Neural cell (in vitro differentiated cells): ENCODE measurements around the gene CGB8. TPM values are rescaled to one million over a fixed set of nuclear protein-coding genes. Genes with fewer than 3 reads are reported as not detected.

Experiments
- H2AFZ ChIP-seq: fragments of 200-600, 300-800 bp; sonication (generic), shearing (Covaris generic); 2 replicates; pipeline ENCODE4 v1.6.0; 2014; ENCODE audit warnings: low read depth, mild to moderate bottlenecking, antibody characterized with exemption, low read length, moderate library complexity
- H3F3A ChIP-seq: fragments of 200-600 bp; shearing (Covaris generic); 2 replicates; pipeline ENCODE4 v1.6.1; 2016; ENCODE audit warnings: mild to moderate bottlenecking, moderate library complexity, mixed read lengths, antibody characterized with exemption, low read length; ENCODE audit not compliant: insufficient read depth, poor library complexity, severe bottlenecking
- H3K27ac ChIP-seq: fragments of 200-600, 300-800 bp; sonication (generic), shearing (Covaris generic); 2 replicates; pipeline ENCODE4 v1.5.1; 2014; ENCODE audit warnings: mild to moderate bottlenecking, low read length, moderate library complexity
- H3K27me3 ChIP-seq: fragments of 300-800, 200-600 bp; sonication (generic), shearing (Covaris generic); 2 replicates; pipeline ENCODE4 v1.6.0; 2014; ENCODE audit warnings: mild to moderate bottlenecking, low read depth, low read length, moderate library complexity; ENCODE audit not compliant: insufficient read depth
- H3K36me3 ChIP-seq: fragments of 300-800, 200-600 bp; sonication (generic), shearing (Covaris generic); 2 replicates; pipeline ENCODE4 v1.5.1; 2014; ENCODE audit warnings: mild to moderate bottlenecking, antibody characterized with exemption, low read length, moderate library complexity; ENCODE audit not compliant: insufficient read depth
- H3K4me2 ChIP-seq: fragments of 300-800, 200-600 bp; sonication (generic), shearing (Covaris generic); 2 replicates; pipeline ENCODE4 v1.6.0; 2014; ENCODE audit warnings: mild to moderate bottlenecking, low read length
- H3K4me3 ChIP-seq: fragments of 300-800, 200-600 bp; sonication (generic), shearing (Covaris generic); 2 replicates; pipeline ENCODE4 v1.5.1; 2014; ENCODE audit warnings: mild to moderate bottlenecking, low read length, moderate library complexity
- H3K79me2 ChIP-seq: fragments of 200-600 bp; shearing (Covaris generic); replicated peaks from 2 replicates; pipeline ENCODE4 v1.6.0; 2014; ENCODE audit warnings: mild to moderate bottlenecking, low read length, moderate library complexity; ENCODE audit not compliant: insufficient read depth
- H3K9ac ChIP-seq: fragments of 300-800, 200-600 bp; sonication (generic), shearing (Covaris generic); 2 replicates; pipeline ENCODE4 v1.6.1; 2016; ENCODE audit warnings: mild to moderate bottlenecking, low read length, mixed read lengths
- H3K9me2 ChIP-seq: fragments of 200-600 bp; shearing (Covaris generic); 2 replicates; pipeline ENCODE4 v1.6.1; 2016; ENCODE audit warnings: mild to moderate bottlenecking, low read length, mixed read lengths; ENCODE audit not compliant: insufficient read depth
- H3K9me3 ChIP-seq: fragments of 200-600, 300-800 bp; sonication (generic), shearing (Covaris generic); 2 replicates; pipeline ENCODE4 v1.6.1; 2016; ENCODE audit warnings: mild to moderate bottlenecking, mixed run types, low read length, moderate library complexity, mixed read lengths
- H4K20me1 ChIP-seq: fragments of 200-600 bp; shearing (Covaris generic); 2 replicates; pipeline ENCODE4 v1.6.1; 2016; ENCODE audit warnings: mild to moderate bottlenecking, mixed run types; ENCODE audit not compliant: insufficient read depth
- CTCF ChIP-seq: fragments of 450-650 bp; IDR thresholded peaks from 2 replicates; pipeline ENCODE4 v1.5.1; 2014; ENCODE audit warnings: antibody characterized with exemption, mild to moderate bottlenecking, moderate library complexity; ENCODE audit not compliant: poor library complexity, severe bottlenecking
- EP300 ChIP-seq: fragments of 450-650 bp; conservative IDR thresholded peaks from 2 replicates; pipeline ENCODE4 v1.6.1; 2014; ENCODE audit warnings: antibody characterized with exemption, mild to moderate bottlenecking, moderate library complexity; ENCODE audit not compliant: poor library complexity, severe bottlenecking
- EZH2 ChIP-seq: fragments of 200-600, 300-800 bp; shearing (Covaris generic), sonication (generic); IDR thresholded peaks from 2 replicates; pipeline ENCODE4 v1.6.1; 2014; ENCODE audit warnings: antibody characterized with exemption, low read length, borderline replicate concordance, mild to moderate bottlenecking; ENCODE audit not compliant: insufficient read depth, poor library complexity, severe bottlenecking
- MXI1 ChIP-seq: fragments of 450-650 bp; conservative IDR thresholded peaks from 2 replicates; pipeline ENCODE4 v1.6.1; 2014; ENCODE audit warnings: antibody characterized with exemption, mild to moderate bottlenecking; ENCODE audit not compliant: poor library complexity, severe bottlenecking
- POLR2AphosphoS5 ChIP-seq: IDR thresholded peaks from 2 replicates; pipeline ENCODE4 v1.6.1; 2012
- REST ChIP-seq: IDR thresholded peaks from 2 replicates; pipeline ENCODE4 v1.6.1; 2012; ENCODE audit warnings: borderline replicate concordance
- SMC3 ChIP-seq: fragments of 450-650 bp; conservative IDR thresholded peaks from 2 replicates; pipeline ENCODE4 v1.6.1; 2014; ENCODE audit warnings: antibody characterized with exemption, mild to moderate bottlenecking, moderate library complexity; ENCODE audit not compliant: poor library complexity
- TAF1 ChIP-seq: IDR thresholded peaks from 2 replicates; pipeline ENCODE4 v1.6.1; 2012; ENCODE audit warnings: low read depth
- polyA plus RNA-seq: library from polyadenylated mRNA; depleted of rRNA; stranded (reverse); fragments of >200 nt; gene quantifications from 2 replicates; pipeline ENCODE4 v1.2.3, GENCODE V29; 2014

The CGB8 gene
- polyA plus RNA-seq, 1 donor from 2014 or later: not detected

DNA sequence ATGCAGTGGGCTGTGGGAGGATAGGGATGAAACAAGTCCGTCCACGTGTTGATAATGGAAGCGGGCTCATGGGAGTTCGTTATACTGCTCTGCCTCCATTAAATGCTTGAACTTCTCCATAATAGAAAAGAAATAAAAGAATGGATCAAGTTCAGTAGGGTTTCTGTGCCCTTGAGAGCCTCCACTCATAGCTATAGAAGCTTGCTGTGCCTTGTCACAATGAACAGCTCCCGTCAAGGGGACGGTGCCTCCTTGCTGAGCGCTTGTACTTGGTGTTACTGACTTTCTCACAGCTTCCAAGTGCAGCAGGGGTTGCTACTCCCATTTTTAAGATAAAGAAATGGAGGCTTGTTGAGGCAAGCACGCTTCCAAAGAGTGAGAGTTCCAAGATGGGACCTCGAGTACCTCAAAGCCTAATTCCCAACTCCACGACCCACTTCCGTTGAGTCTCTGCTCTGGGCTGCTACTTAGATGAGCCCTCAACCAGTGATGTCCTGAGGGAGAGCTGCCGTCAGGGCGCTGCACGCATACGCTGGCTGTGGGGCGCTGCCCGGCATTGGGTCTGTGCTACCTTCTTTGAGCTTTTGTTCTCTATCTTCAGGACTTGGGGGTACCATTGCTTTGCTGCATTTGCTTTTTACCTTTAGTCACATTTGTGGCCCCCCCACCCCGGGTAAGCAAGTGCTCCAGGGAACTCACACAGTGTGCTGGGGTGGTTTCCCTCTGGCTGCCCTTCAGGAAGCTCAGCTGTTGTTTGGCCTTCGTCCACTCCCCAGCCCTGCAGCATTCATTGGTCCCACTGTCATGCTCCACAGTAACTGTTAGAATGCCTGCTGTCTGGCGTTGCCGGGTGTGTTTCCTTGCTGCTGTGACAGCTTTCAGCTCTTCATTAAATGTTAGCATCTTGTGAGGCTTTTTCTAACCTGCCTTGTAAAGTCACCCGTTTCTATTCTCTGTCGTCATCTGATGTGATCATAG, 45.9 kb upstream of the CGB8 start:
- peaks cover 12% of the 10 kb centered on the region for H3K36me3 ChIP-seq
- H3K4me2 ChIP-seq: no peak overlapping the region
- H4K20me1 ChIP-seq: peaks cover 4% of the 10 kb centered on the region
- no peak overlapping the region for H3K27ac ChIP-seq
- H3K4me3 ChIP-seq: no peak overlapping the region
- H2AFZ ChIP-seq: no peak overlapping the region
- no peaks in the 10 kb centered on the region for H3K27me3 ChIP-seq
- H3K9me3 ChIP-seq: no peaks in the 10 kb centered on the region
- peaks cover 3% of the 10 kb centered on the region for H3K79me2 ChIP-seq
- no peaks in the 10 kb centered on the region for H3K9me2 ChIP-seq
- no peaks in the 10 kb centered on the region for H3F3A ChIP-seq
- no peak overlapping the region for H3K9ac ChIP-seq
- TF ChIP-seq EZH2: no peak
- TF ChIP-seq MXI1: no peak
- TF ChIP-seq EP300: no peak

- Histone ChIP-seq H2AFZ (no peak overlapping the region), H3K36me3 (peaks cover 12% of the 10 kb centered on the region), H3K4me2 (no peak overlapping the region), H3K9me3 (no peaks in the 10 kb centered on the region), H3K4me3 (no peak overlapping the region), H3K27me3 (no peaks in the 10 kb centered on the region), H4K20me1 (peaks cover 4% of the 10 kb centered on the region), H3K9ac (no peak overlapping the region), H3K9me2 (no peaks in the 10 kb centered on the region), H3K79me2 (peaks cover 13% of the 10 kb centered on the region), H3F3A (no peaks in the 10 kb centered on the region), H3K27ac (no peak overlapping the region)
- no peak for TF ChIP-seq TAF1
- TF ChIP-seq CTCF: no peak
- TF ChIP-seq EZH2: no peak
- TF ChIP-seq SMC3: no peak
- no peak for TF ChIP-seq POLR2AphosphoS5
- no peak for TF ChIP-seq REST
- TF ChIP-seq EP300: no peak
- TF ChIP-seq MXI1: no peak
Observed at GRCh38 chr19:49092686-49093085, 43.8 kb upstream of the CGB8 start.
